ENCODE data around the gene MRPL14. TPM values are rescaled to one million over a fixed set of nuclear protein-coding genes. Genes with fewer than 3 reads are reported as not detected.

Gene MRPL14
- total and polyA plus RNA-seq, 9 of the 15 experiments (the other 6 are each of a cell fraction or from before 2014, with no cell fraction given): 126 to 424 (median 165) TPM

GRCh38 chr6:44072959-44073611 lies 54.2 kb downstream of the MRPL14 start (continued):
- TF ChIP-seq ZBTB40 (IDR thresholded peaks at IDR 0.05) (no peak), ZBTB40 (CRISPR knock-in tag; IDR thresholded peaks at IDR 0.05) (no peak), ZNF232 (CRISPR knock-in tag; IDR thresholded peaks at IDR 0.05) (no peak), ZKSCAN3 (CRISPR knock-in tag; IDR thresholded peaks at IDR 0.05) (no peak), TFAM (CRISPR knock-in tag; conservative IDR thresholded peaks at IDR 0.05) (no peak), HOXB6 (CRISPR knock-in tag; IDR thresholded peaks at IDR 0.05; ENCODE audit: borderline replicate concordance) (no peak), SPI1 (IDR thresholded peaks at IDR 0.05; ENCODE audit: borderline replicate concordance, low read depth, low read length) (no peak), ZNF253 (CRISPR knock-in tag; conservative IDR thresholded peaks at IDR 0.05) (peak; percentile 58; the same call in 1 of the 2 replicates), THRB (CRISPR knock-in tag; conservative IDR thresholded peaks at IDR 0.05) (0 out of 2 replicates have a peak, but pooled peaks have one; percentile 18), ZC3H4 (CRISPR knock-in tag; IDR thresholded peaks at IDR 0.05; ENCODE audit: borderline replicate concordance) (no peak), CBX1 (IDR thresholded peaks at IDR 0.05; ENCODE audit: low read depth) (no peak), FOXM1 (IDR thresholded peaks at IDR 0.05; ENCODE audit: low read depth) (no peak), FOXM1 (CRISPR knock-in tag; IDR thresholded peaks at IDR 0.05; ENCODE audit: low read depth) (no peak), KDM2B (CRISPR knock-in tag; IDR thresholded peaks at IDR 0.05) (no peak), L3MBTL2 (IDR thresholded peaks at IDR 0.05) (peak; percentile 18; the same call in 1 of the 2 replicates), HLTF (IDR thresholded peaks at IDR 0.05) (no peak), BACH1 (tag; IDR thresholded peaks at IDR 0.05) (no peak; the same call in 1 of the 2 replicates), BRD9 (IDR thresholded peaks at IDR 0.05; ENCODE audit: low read depth, partially characterized antibody) (peak; percentile 33), SAFB (IDR thresholded peaks at IDR 0.05; ENCODE audit: borderline replicate concordance, low read depth, low read length) (no peak), RBM34 (IDR thresholded peaks at IDR 0.05; ENCODE audit: borderline replicate concordance, insufficient read depth, low read length) (no peak), ELF1 (tag; IDR thresholded peaks at IDR 0.05) (no peak)

Data from K562 (cell line).